Naive thymus-derived CD4-positive, alpha-beta T cell (primary cell): ENCODE measurements around the gene TAF11L13. TPM values are rescaled to one million over a fixed set of nuclear protein-coding genes. Genes with fewer than 3 reads are reported as not detected.
"Not testable (repeated sequence)": the region's sequence is repeated elsewhere in the genome, so short reads cannot be mapped to it uniquely, and the experiment has no call there.

Experiments
- ATAC-seq: fragments of 150-1000 bp; cut with Tn5 transposase; 2 replicates; pipeline ENCODE4 v1.10.0; 2021; ENCODE audit warnings: mild to moderate bottlenecking, moderate library complexity
- CTCF ChIA-PET: fragments of 350-600 bp; sonication (Branson Sonifier 250); formaldehyde crosslinking; loops from one replicate; lab custom pipeline; 2021; ENCODE audit warnings: antibody characterized with exemption; lab: Charles Lee
- POLR2A ChIA-PET: fragments of 350-600 bp; sonication (Branson Sonifier 250); formaldehyde crosslinking; loops from one replicate; lab custom pipeline; 2021; ENCODE audit warnings: antibody characterized with exemption, inconsistent platforms; lab: Charles Lee
- DNase-seq, 9 donors: peaks; one replicate each; pipeline versions ENCODE4 v3.0.0 to v3.0.0-alpha.2; 2020 to 2022; ENCODE audit warnings: mixed read lengths in 1 of 9
- H3K27ac ChIP-seq: one replicate; pipeline ENCODE4 v1.7.0; 2013; ENCODE audit warnings: mild to moderate bottlenecking, low read depth, low read length, moderate library complexity
- H3K27me3 ChIP-seq, 2 donors: one replicate each; pipeline ENCODE4 v1.7.0; 2013; ENCODE audit warnings: low read length in 2 of 2, mild to moderate bottlenecking in 2 of 2, moderate library complexity in 2 of 2; ENCODE audit not compliant: control insufficient read depth in 2 of 2, insufficient read depth in 2 of 2
- H3K36me3 ChIP-seq, 3 experiments: 1 replicate in 2 of 3; 2 replicates in 1 of 3; pipeline ENCODE4 v1.7.0; 2013; ENCODE audit warnings: low read length in 3 of 3, mild to moderate bottlenecking in 3 of 3, moderate library complexity in 1 of 3; ENCODE audit not compliant: insufficient read depth in 3 of 3, control insufficient read depth in 2 of 3
- H3K4me1 ChIP-seq, 2 donors: one replicate each; pipeline ENCODE4 v1.7.0; 2013; ENCODE audit warnings: low read length in 2 of 2, mild to moderate bottlenecking in 2 of 2, moderate library complexity in 1 of 2; ENCODE audit not compliant: control insufficient read depth in 2 of 2, insufficient read depth in 2 of 2
- H3K4me3 ChIP-seq: 2 replicates; pipeline ENCODE4 v1.7.0; 2013; ENCODE audit warnings: mild to moderate bottlenecking, low read length
- H3K9me3 ChIP-seq, 3 experiments: 1 replicate in 2 of 3; 2 replicates in 1 of 3; pipeline ENCODE4 v1.7.0; 2013; ENCODE audit warnings: low read length in 3 of 3; ENCODE audit not compliant: control insufficient read depth in 2 of 3
- H3K27ac Mint-ChIP-seq, 9 donors: one replicate each; pipeline ENCODE4 v1.8.0; 2020 to 2022; ENCODE audit warnings: mixed read lengths in 9 of 9, mild to moderate bottlenecking in 8 of 9, moderate library complexity in 5 of 9, inconsistent platforms in 2 of 9
- H3K27me3 Mint-ChIP-seq, 5 donors: one replicate each; pipeline ENCODE4 v1.8.0; 2021 to 2022; ENCODE audit warnings: mixed read lengths in 5 of 5, mild to moderate bottlenecking in 1 of 5
- H3K36me3 Mint-ChIP-seq, 5 donors: one replicate each; pipeline ENCODE4 v1.8.0; 2020 to 2022; ENCODE audit warnings: mixed read lengths in 5 of 5, mild to moderate bottlenecking in 3 of 5, inconsistent platforms in 1 of 5
- H3K4me1 Mint-ChIP-seq, 7 donors: one replicate each; pipeline ENCODE4 v1.8.0; 2020 to 2022; ENCODE audit warnings: mixed read lengths in 7 of 7, mild to moderate bottlenecking in 3 of 7, inconsistent platforms in 1 of 7
- H3K4me3 Mint-ChIP-seq, 10 donors: one replicate each; pipeline ENCODE4 v1.8.0; 2020 to 2022; ENCODE audit warnings: mild to moderate bottlenecking in 10 of 10, mixed read lengths in 10 of 10, moderate library complexity in 6 of 10, inconsistent platforms in 2 of 10
- H3K9me3 Mint-ChIP-seq, 11 donors: one replicate each; pipeline ENCODE4 v1.8.0; 2020 to 2022; ENCODE audit warnings: mixed read lengths in 11 of 11, mild to moderate bottlenecking in 4 of 11, inconsistent platforms in 1 of 11, moderate library complexity in 1 of 11
- intact Hi-C, 2 donors: fragments of 100-400 bp; cut with micrococcal nuclease; formaldehyde crosslinking; loops; one replicate each; pipeline ENCODE4 v1.15.1; 2023
- polyA plus RNA-seq, 2 donors: library from polyadenylated mRNA; unstranded; fragments of 300-500 nt; fragmentation: Illumina TruSeq; gene quantifications; one replicate each; pipeline ENCODE4 v1.2.3, GENCODE V29; 2021
- total RNA-seq, 6 experiments: library from RNA in 5 of 6; stranded (reverse) in 5 of 6; gene quantifications; 1 replicate in 5 of 6; 2 replicates in 1 of 6; pipeline ENCODE4 v1.2.3 and lab custom pipeline; 2021 to 2026

The TAF11L13 gene
- total RNA-seq = not detected
- not detected for polyA plus RNA-seq
- not detected for total RNA-seq (lab: John Stamatoyannopoulos, UW)

- POLR2A ChIA-PET, H3K27me3 Mint-ChIP-seq, H3K36me3 Mint-ChIP-seq, H3K4me3 Mint-ChIP-seq, H3K4me1 Mint-ChIP-seq, H3K9me3 ChIP-seq, DNase-seq, CTCF ChIA-PET, H3K27me3 ChIP-seq, H3K36me3 ChIP-seq, intact Hi-C loops, H3K4me3 ChIP-seq, H3K4me1 ChIP-seq, ATAC-seq, H3K27ac ChIP-seq, H3K27ac Mint-ChIP-seq: not testable (repeated sequence)
- H3K9me3 Mint-ChIP-seq = peaks cover 0 to 11% (median 1%) of the 10 kb centered on the region in 11 donors
These were observed at the start of gene TAF11L13 for GRCh38 chr5:17631788-17632187. TSS of gene TAF11L13 (plus strand) at chr5:17632088.

DNA sequence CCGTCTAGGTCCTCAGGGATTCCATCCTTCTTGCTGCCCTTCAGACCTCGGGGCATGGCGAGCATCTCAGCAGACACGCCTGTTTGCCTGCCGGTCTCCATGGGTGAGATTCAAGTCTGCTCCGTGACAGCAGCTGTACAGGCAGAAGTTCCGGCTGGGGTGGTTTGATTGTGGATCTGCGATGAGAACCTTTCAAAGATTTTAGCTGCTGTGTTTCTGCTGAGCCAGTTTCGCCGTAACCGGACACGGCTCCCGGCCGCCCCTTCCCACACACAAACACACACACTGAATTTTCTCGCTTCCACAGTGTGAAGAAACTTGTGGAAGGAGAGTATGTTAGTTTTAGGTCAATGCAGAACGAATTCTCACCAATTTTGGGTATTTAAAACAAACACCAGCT, 46.2 kb upstream of the TAF11L13 start, which contains the start of gene TAF11L7:
Gene TAF11L7 (minus strand): TSS at position 101 of the 400 bp plus-strand sequence.
- H3K9me3 ChIP-seq, H3K4me1 ChIP-seq, H3K4me1 Mint-ChIP-seq, H3K36me3 Mint-ChIP-seq, H3K4me3 ChIP-seq, H3K4me3 Mint-ChIP-seq, intact Hi-C loops, H3K27me3 Mint-ChIP-seq, H3K27me3 ChIP-seq, CTCF ChIA-PET, H3K27ac Mint-ChIP-seq, POLR2A ChIA-PET, H3K27ac ChIP-seq, ATAC-seq, DNase-seq, H3K36me3 ChIP-seq, H3K9me3 Mint-ChIP-seq: not testable (repeated sequence)

- H3K4me1 ChIP-seq, H3K9me3 Mint-ChIP-seq, H3K4me1 Mint-ChIP-seq, H3K27me3 Mint-ChIP-seq, H3K27me3 ChIP-seq, H3K4me3 Mint-ChIP-seq, H3K27ac ChIP-seq, intact Hi-C loops, POLR2A ChIA-PET, CTCF ChIA-PET, ATAC-seq, H3K27ac Mint-ChIP-seq, H3K36me3 ChIP-seq, H3K36me3 Mint-ChIP-seq, DNase-seq, H3K4me3 ChIP-seq, H3K9me3 ChIP-seq: not testable (repeated sequence)
These were observed 41.0 kb upstream of the TAF11L13 start, which contains the start of gene TAF11L8 for GRCh38 chr5:17590860-17591259. TSS of gene TAF11L8 (minus strand) at chr5:17590960.

- ATAC-seq, DNase-seq, H3K4me3 Mint-ChIP-seq, H3K27ac Mint-ChIP-seq, H3K27ac ChIP-seq, H3K4me3 ChIP-seq, CTCF ChIA-PET, H3K36me3 Mint-ChIP-seq, H3K4me1 Mint-ChIP-seq, POLR2A ChIA-PET, H3K4me1 ChIP-seq, H3K36me3 ChIP-seq, H3K9me3 ChIP-seq, H3K27me3 ChIP-seq, intact Hi-C loops, H3K9me3 Mint-ChIP-seq, H3K27me3 Mint-ChIP-seq: not testable (repeated sequence)
These were observed 37.6 kb upstream of the TAF11L13 start, which contains the start of gene TAF11L9 for GRCh38 chr5:17594255-17594654. TSS of gene TAF11L9 (minus strand) at chr5:17594394.

DNA sequence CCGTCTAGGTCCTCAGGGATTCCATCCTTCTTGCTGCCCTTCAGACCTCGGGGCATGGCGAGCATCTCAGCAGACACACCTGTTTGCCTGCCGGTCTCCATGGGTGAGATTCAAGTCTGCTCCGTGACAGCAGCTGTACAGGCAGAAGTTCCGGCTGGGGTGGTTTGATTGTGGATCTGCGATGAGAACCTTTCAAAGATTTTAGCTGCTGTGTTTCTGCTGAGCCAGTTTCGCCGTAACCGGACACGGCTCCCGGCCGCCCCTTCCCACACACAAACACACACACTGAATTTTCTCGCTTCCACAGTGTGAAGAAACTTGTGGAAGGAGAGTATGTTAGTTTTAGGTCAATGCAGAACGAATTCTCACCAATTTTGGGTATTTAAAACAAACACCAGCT, 34.2 kb upstream of the TAF11L13 start, which contains the start of gene TAF11L10:
Gene TAF11L10 (minus strand): TSS at position 101 of the 400 bp plus-strand sequence.
- H3K4me1 ChIP-seq, ATAC-seq, H3K4me3 ChIP-seq, intact Hi-C loops, H3K4me1 Mint-ChIP-seq, H3K27me3 ChIP-seq, H3K36me3 ChIP-seq, CTCF ChIA-PET, H3K9me3 Mint-ChIP-seq, H3K9me3 ChIP-seq, DNase-seq, POLR2A ChIA-PET, H3K27ac Mint-ChIP-seq, H3K4me3 Mint-ChIP-seq, H3K36me3 Mint-ChIP-seq, H3K27ac ChIP-seq, H3K27me3 Mint-ChIP-seq: not testable (repeated sequence)

DNA sequence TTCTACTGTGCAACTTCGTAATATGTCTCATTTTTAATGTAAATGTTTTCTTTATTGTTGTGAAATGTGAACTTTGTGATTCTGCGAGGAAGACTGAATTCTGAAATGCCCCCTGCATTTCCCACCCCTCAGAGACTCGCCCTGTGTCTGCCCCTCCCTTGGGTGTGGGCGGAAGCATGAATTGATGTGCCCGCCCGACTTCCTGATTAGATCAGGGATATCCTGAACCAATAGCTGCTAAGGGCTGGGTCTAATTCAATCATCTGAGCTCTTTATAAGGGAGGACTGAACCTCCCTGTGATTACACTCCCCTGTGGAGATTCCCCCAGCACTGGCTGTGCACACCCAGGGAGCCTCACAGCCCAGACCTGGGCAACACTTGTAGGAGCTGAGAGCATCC, 28.0 kb upstream of the TAF11L13 start, which contains the start of gene TAF11L11:
Gene TAF11L11 (plus strand): TSS at position 304 of the 400 bp plus-strand sequence.
- H3K4me1 Mint-ChIP-seq = not testable (repeated sequence)

GRCh38 chr5:17604951-17605350, 26.9 kb upstream of the TAF11L13 start:
- Histone ChIP-seq H3K4me1 (no peaks in the 10 kb centered on the region), H3K27me3 (no peaks in the 10 kb centered on the region), H3K4me3 (no peak overlapping the region), H3K36me3 (no peaks in the 10 kb centered on the region), H3K27ac (no peak overlapping the region), H3K9me3 (no peaks in the 10 kb centered on the region)
- no peak overlapping the region for H3K4me3 Mint-ChIP-seq
- H3K27ac Mint-ChIP-seq = no peak overlapping the region
- ChIA-PET POLR2A (no interaction called here), CTCF (no interaction called here)
- ATAC-seq (no peak), DNase-seq (no peak)
- intact Hi-C loops = no loop called here
- H3K4me1 Mint-ChIP-seq = no peaks in the 10 kb centered on the region
- H3K27me3 Mint-ChIP-seq = no peaks in the 10 kb centered on the region
- peaks cover 2 to 20% (median 7%) of the 10 kb centered on the region in 11 donors for H3K9me3 Mint-ChIP-seq
- H3K36me3 Mint-ChIP-seq = no peaks in the 10 kb centered on the region

More for the DNA sequence above, 28.0 kb upstream of the TAF11L13 start, which contains the start of gene TAF11L11:
- H3K27ac Mint-ChIP-seq, DNase-seq, POLR2A ChIA-PET, H3K27me3 ChIP-seq, H3K27me3 Mint-ChIP-seq, H3K4me3 Mint-ChIP-seq, H3K36me3 ChIP-seq, intact Hi-C loops, H3K4me1 ChIP-seq, H3K4me3 ChIP-seq, H3K9me3 ChIP-seq, H3K36me3 Mint-ChIP-seq, CTCF ChIA-PET, H3K27ac ChIP-seq, ATAC-seq: not testable (repeated sequence)
- H3K9me3 Mint-ChIP-seq = peaks cover 2 to 19% (median 7%) of the 10 kb centered on the region in 11 donors
